CD4-positive, alpha-beta T cell treated with Interleukin-15 for 1 hour (primary cell): ENCODE results near the gene PRR20G.
A peak's percentile ranks its signal among the peaks of the same experiment; 100 is the strongest.
"Not testable (repeated sequence)": the region's sequence is repeated elsewhere in the genome, so short reads cannot be mapped to it uniquely, and the experiment has no call there.

Experiments
- DNase-seq: peaks from one replicate; pipeline ENCODE4 v3.0.0-alpha.2; 2020

The PRR20G gene

GRCh38 chr3:127287840-127288239 is at the start of gene PRR20G:
Gene PRR20G (minus strand): TSS chr3:127288046. CDS start chr3:127287365, 681 bp downstream.
- no peak for DNase-seq

DNA sequence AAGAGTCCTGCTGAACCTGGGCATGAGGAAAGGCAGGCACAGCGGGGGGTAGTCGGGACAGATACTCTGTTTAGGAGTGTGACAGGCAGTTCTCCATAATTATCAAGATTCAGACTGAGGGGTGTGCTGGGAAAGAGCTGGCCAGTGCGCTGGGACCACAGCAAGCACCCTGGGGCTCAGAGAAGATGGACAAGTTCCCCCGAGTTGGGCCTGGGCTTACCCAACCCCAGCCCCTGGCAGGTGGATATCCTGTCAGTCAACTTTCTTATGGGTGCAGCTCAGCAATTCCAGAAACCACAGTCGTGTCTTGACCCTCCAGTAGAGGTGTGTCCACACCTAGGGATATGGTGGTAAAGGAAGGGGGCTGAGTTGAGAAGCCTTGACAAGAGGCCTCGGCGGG is 49.2 kb upstream of the PRR20G start:
- no peak for DNase-seq

GRCh38 chr3:127336101-127336500 is 48.3 kb upstream of the PRR20G start:
- no peak for DNase-seq

GRCh38 chr3:127330385-127330784 is 42.5 kb upstream of the PRR20G start:
- no peak for DNase-seq

DNA sequence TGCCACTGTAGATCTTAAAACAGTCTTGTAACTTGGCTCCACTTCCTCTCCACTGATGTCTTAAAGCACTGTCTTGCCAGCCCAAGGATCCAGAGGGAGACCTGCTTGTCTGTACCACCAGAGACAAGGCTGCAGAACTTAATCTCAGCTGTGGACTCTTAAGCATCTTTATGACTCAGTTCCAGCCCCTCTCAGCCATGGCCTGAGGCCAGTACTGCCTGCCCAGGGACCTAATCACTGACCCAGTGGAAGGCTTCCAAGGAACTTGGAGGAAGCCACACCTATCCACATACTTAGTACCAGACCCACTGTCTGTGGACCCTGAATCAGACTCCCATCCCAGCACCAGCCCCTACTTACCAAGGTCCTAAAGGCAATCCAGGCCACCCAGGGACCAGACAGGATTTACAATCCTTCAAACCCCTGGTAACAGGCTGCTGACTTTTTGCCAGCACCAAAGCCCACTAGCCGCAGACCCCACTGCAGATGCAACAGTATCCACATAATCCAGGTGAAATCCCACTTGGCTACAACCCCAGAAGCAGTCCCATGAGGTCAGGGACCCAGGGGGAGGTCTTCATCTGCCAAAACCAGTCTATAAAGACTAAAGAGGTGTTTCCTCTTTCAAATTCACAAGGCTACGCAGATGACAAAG is 41.9 kb upstream of the PRR20G start:
- DNase-seq: no peak

GRCh38 chr3:127328421-127328820 is 40.6 kb upstream of the PRR20G start:
- DNase-seq: no peak

DNA sequence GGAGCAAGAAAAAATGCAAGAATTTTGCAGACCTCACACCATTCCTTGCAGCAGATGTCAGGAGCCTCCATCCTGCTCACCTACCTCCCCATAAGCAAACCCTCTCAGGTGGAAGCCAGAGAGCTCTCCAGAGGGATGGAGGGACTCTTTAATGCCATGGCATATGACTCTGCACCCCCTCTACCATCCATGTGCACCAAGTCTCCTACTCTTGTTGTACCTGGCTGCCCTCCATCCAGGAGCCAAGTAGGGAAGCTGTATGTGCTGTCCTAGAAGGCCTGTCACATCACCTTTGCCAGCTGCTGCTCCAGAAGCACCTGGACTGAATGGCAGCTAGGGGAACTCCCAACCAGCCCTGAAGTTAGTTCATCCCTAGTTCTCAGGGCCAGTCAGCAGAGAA is 38.5 kb upstream of the PRR20G start:
- DNase-seq: no peak

GRCh38 chr3:127325629-127325961 is 37.7 kb upstream of the PRR20G start:
- DNase-seq: no peak

DNA sequence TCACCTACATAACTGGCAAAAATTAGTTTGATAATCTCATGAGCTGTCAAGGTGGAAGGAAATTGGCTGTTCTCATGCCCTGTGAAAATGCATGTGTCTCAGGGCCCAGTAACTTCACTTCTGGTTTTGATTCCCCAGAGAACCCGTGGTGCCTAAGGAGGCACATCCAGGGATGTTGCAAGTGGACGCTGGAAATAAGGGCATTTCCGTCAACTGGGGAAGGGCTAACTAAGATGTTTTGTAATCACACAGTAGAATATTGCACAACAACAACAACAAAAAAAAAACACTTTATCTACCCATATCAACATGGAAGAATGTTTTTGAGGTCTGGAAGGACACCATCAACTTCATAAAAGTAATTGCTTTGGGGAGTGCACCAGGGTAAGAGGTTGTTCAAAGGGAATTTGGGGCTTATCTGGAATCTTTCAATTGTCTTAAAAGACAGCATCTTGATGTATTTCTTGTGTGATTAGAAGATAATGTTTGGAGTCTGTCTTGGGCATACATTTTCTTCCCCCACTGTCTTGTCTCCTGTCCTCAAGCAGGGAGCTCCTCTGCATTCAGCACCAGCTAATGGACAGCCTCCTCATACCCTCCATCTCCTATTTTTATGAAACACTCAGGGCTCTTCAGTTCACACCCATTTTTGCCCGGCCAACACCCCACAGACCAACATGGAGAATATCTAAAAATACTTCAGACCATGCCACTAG is 37.2 kb upstream of the PRR20G start:
- no peak for DNase-seq

GRCh38 chr3:127324076-127324475 is 36.2 kb upstream of the PRR20G start:
- no peak for DNase-seq

DNA sequence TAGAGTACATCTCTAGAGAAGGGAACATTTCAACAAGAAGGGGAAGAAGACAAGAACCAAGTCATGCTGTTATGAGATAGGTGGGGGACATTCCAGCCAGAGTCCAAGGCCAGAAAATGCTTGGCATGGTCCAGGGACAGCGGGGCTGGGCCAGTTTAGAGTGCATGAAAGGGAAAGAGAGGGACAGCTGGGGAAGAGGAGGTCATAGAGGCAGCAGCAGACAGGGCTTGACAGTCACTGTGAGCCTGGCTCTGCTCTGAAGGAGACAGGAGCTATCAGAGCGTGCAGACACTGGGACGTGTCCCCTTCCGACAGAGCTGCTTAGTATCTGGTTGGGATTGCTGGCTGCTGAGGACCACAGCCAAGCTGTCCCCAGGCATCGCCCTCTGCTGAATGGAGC is 35.7 kb upstream of the PRR20G start:
- no peak for DNase-seq

DNA sequence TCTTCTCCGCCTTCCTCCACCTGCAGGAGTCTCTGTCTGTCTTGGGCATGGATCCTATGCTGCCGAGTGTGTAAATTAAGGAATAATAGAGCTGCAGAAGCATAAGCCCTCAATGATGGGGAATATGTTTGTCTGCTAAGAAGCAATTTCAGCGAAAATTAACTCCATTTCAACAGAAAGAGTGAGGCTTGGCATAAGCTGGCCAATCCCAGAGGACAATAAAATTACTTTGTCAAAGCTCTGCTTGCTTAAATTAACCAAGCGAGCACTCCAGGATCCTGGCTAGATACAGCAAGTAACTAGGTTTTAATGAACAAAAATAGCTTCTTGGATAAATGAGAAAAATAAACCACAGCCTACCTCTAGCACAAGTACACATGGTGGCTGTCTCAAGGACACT is 33.5 kb upstream of the PRR20G start:
- DNase-seq: no peak

DNA sequence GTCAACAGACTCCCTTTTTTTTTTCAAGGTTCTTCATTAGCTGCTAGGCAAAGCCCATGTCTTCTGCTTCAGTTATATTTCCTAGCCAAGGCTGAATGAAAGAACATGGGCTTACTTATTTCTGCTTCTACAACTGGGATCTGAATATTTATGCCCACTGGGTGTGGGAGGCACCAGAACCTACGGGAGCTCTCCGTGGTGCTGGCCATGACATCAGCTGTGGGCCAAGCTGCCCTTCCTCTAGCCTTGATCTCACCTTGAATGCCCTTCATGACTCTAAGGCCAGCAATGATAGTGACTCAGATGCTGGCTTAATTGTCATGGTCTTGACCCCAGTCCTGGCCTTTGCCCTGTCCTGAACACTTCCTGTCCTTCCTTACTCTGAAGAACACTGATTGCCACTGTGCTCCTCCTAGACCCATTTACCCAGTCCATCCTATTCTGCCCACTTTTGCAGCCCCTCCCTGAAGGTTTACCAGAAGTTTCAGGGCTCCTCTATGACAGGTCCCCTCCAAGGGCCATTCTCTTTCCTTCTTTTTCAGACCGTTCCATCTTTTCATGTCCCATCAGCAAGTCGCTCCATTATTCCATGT is 32.8 kb upstream of the PRR20G start:
- DNase-seq: no peak

- DNase-seq: no peak
These were observed 28.8 kb upstream of the PRR20G start for GRCh38 chr3:127316685-127317084.

DNA sequence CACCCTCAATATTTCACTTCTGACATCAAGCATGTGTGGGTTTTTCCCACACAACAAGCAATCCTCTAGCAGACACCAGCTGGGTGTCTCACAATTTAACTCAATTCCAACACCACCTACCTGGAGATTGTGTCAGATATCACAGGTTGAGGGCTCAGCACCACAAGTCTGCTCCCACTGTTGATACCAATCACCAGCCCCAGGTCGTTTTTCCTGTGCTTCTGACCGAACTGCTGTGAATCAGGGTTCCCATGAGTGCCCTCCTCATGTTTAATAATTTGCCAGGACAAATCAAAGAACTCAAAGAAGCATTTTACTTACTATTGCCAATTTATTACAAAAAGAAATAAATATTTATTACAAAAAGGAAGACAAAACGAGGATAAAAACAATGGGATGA is 25.0 kb upstream of the PRR20G start:
- DNase-seq: no peak

DNA sequence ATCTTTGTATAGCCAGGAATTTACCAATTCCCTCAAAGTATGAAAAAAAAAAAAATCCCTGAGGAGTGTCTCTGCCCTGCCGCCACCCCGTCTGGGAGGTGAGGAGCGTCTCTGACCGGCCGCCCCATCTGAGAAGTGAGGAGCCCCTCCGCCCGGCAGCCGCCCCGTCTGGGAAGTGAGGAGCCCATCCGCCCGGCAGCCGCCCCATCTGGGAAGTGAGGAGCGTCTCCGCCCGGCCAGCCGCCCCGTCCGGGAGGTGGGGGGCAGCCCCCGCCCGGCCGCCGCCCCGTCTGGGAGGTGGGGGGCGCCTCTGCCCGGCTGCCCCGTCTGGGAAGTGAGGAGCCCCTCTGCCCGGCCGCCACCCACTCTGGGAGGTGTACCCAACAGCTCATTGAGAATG is 21.0 kb upstream of the PRR20G start:
- DNase-seq: not testable (repeated sequence)

- no peak for DNase-seq
These were observed 20.1 kb upstream of the PRR20G start for GRCh38 chr3:127307916-127308315.

- no peak for DNase-seq
These were observed 19.4 kb upstream of the PRR20G start for GRCh38 chr3:127307112-127307835.

DNA sequence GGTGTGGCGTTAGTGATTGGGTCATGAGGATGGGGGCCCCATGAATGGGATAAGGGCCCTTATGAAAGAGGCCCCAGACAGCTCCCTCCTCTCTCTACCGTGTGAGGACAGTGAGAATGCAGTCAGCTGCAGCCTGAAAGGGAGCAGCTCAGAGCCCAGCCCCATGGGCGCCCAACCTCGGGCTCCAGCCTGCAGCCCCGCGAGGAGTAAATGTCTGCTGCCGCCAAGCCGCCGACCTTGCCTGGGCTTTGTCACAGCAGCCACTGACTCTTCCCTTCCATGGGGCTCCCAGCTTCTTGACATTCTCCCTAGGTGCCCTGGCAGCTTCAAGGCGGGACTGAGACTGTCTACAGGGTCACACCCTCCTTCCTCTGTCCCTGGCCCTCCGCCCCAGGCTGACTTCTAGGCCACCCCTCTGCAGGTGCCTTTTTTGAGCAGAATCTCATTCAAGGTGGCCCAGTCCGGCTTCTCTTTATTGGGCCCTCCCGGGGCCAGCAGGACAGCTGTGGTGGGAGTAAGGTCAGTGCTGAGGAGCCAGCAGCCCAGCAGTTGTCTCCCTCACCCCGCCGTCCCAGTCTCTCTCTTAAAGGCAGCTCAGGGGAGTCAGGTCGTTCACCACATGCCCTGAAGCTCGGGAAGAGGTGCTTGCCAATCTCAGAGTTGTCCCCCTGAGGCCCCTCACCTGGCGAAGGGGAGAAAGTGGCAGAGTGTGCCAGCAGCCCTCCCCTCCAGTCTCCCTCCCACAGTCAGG is 18.7 kb upstream of the PRR20G start:
- no peak for DNase-seq

GRCh38 chr3:127305499-127306060 is 17.7 kb upstream of the PRR20G start:
- no peak for DNase-seq

- DNase-seq: no peak
These were observed 16.4 kb upstream of the PRR20G start for GRCh38 chr3:127304121-127304744.

- peak; percentile 59 for DNase-seq
These were observed 11.4 kb upstream of the PRR20G start for GRCh38 chr3:127299276-127299675.
